Measurements from ENCODE around the gene PRKN. TPM values are rescaled to one million over a fixed set of nuclear protein-coding genes. Genes with fewer than 3 reads are reported as not detected.

PRKN gene
- total RNA-seq, 2 donors from 2014 or later, result 3.3 to 4.8 TPM

GRCh38 chr6:162184465-162184864, 543.1 kb downstream of the PRKN start:
- no peaks in the 10 kb centered on the region for H3K4me1 ChIP-seq (ENCODE audit: control insufficient read depth, insufficient read depth, low read length)
- peaks cover 14% of the 10 kb centered on the region for H3K9me3 ChIP-seq (ENCODE audit: control insufficient read depth, low read length)
- peaks cover 61% of the 10 kb centered on the region for H3K27me3 ChIP-seq (ENCODE audit: control insufficient read depth, insufficient read depth, low read length, poor library complexity, severe bottlenecking)
- H3K4me3 ChIP-seq (ENCODE audit: low read length), result no peak overlapping the region
- Mint-ChIP-seq H3K4me1 (no peaks in the 10 kb centered on the region), H3K36me3 (ENCODE audit: low read depth) (no peaks in the 10 kb centered on the region), H3K9me3 (peaks cover 2% of the 10 kb centered on the region), H3K27ac (no peak overlapping the region), H3K27me3 (ENCODE audit: insufficient read depth) (peaks cover 3% of the 10 kb centered on the region), H3K4me3 (no peak overlapping the region)
- H3K9ac ChIP-seq (ENCODE audit: extremely low read depth, low read length, poor library complexity, severe bottlenecking), result no peak overlapping the region
- DNase-seq, result no peak
- TF ChIP-seq CTCF (conservative IDR thresholded peaks at IDR 0.05), result no peak
- H3K36me3 ChIP-seq (ENCODE audit: control insufficient read depth, insufficient read depth, low read length), result no peaks in the 10 kb centered on the region
- H3K27ac ChIP-seq (ENCODE audit: low read depth, low read length), result no peak overlapping the region
- WGBS, 2 experiments (ENCODE audit: insufficient coverage in 1 of 2, insufficient read length in 1 of 2), result 93 to 100% methylated on average over 4 to 9 of the region's 9 CpGs

DNA sequence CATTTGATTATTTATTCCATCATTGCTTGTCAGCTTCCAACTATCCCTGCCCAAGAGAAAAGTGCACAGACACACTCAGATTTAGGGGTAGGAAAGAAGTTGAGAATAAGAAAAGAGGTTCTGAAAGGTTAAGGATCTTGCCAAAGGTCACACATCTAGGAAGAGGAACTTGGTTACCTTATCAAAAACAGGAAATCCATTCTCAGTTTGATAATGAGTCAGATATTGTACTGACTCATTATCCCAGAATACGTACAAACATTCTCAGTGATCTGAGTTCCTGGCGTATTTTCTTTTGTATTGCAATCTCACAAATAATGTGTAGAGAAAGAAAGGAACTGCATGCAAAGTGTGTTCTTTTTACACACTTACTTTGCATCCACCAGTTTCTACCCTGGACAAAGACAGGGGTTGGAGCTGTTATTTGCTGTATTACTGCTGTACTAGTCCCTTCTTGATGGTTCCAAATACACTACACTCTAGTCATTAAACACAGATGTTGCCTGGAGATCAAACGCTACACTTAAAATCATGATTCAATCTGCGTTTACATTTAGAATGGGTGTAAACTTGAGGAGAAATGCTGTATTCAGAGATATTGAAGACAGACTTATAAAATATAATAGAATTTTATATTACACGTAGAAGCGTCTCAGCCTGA, 545.7 kb downstream of the PRKN start:
- Histone ChIP-seq H3K9me3 (ENCODE audit: control insufficient read depth, low read length) (peaks cover 4% of the 10 kb centered on the region), H3K9ac (ENCODE audit: extremely low read depth, low read length, poor library complexity, severe bottlenecking) (no peak overlapping the region), H3K4me1 (ENCODE audit: control insufficient read depth, insufficient read depth, low read length) (no peaks in the 10 kb centered on the region), H3K4me3 (ENCODE audit: low read length) (no peak overlapping the region), H3K36me3 (ENCODE audit: control insufficient read depth, insufficient read depth, low read length) (no peaks in the 10 kb centered on the region), H3K27ac (ENCODE audit: low read depth, low read length) (no peak overlapping the region), H3K27me3 (ENCODE audit: control insufficient read depth, insufficient read depth, low read length, poor library complexity, severe bottlenecking) (peaks cover 52% of the 10 kb centered on the region)
- no peak for DNase-seq
- 97 to 100% methylated on average over 1 to 6 of the region's 6 CpGs for WGBS, 2 experiments (ENCODE audit: insufficient coverage in 1 of 2, insufficient read length in 1 of 2)
- H3K27ac Mint-ChIP-seq, result no peak overlapping the region
- no peaks in the 10 kb centered on the region for H3K9me3 Mint-ChIP-seq
- H3K4me1 Mint-ChIP-seq, result no peaks in the 10 kb centered on the region
- H3K36me3 Mint-ChIP-seq (ENCODE audit: low read depth), result no peaks in the 10 kb centered on the region
- TF ChIP-seq CTCF (conservative IDR thresholded peaks at IDR 0.05), result no peak
- peaks cover 3% of the 10 kb centered on the region for H3K27me3 Mint-ChIP-seq (ENCODE audit: insufficient read depth)
- no peak overlapping the region for H3K4me3 Mint-ChIP-seq

GRCh38 chr6:162181111-162181510, 546.5 kb downstream of the PRKN start:
- no peak for DNase-seq
- H3K4me1 Mint-ChIP-seq, result no peaks in the 10 kb centered on the region
- H3K4me3 Mint-ChIP-seq, result no peak overlapping the region
- Histone ChIP-seq H3K27ac (ENCODE audit: low read depth, low read length) (no peak overlapping the region), H3K9ac (ENCODE audit: extremely low read depth, low read length, poor library complexity, severe bottlenecking) (no peak overlapping the region), H3K27me3 (ENCODE audit: control insufficient read depth, insufficient read depth, low read length, poor library complexity, severe bottlenecking) (peaks cover 45% of the 10 kb centered on the region), H3K4me3 (ENCODE audit: low read length) (no peak overlapping the region), H3K4me1 (ENCODE audit: control insufficient read depth, insufficient read depth, low read length) (no peaks in the 10 kb centered on the region), H3K9me3 (ENCODE audit: control insufficient read depth, low read length) (no peaks in the 10 kb centered on the region), H3K36me3 (ENCODE audit: control insufficient read depth, insufficient read depth, low read length) (no peaks in the 10 kb centered on the region)
- 93% methylated on average over 5 of the region's 5 CpGs; no CpG with 5 or more reads in 1 of the 2 experiments for WGBS, 2 experiments (ENCODE audit: insufficient coverage in 1 of 2, insufficient read length in 1 of 2)
- no peak overlapping the region for H3K27ac Mint-ChIP-seq
- H3K36me3 Mint-ChIP-seq (ENCODE audit: low read depth), result no peaks in the 10 kb centered on the region
- no peak for TF ChIP-seq CTCF (conservative IDR thresholded peaks at IDR 0.05)
- no peaks in the 10 kb centered on the region for H3K9me3 Mint-ChIP-seq
- peaks cover 3% of the 10 kb centered on the region for H3K27me3 Mint-ChIP-seq (ENCODE audit: insufficient read depth)

Data from endodermal cell (in vitro differentiated cells).